Measurements from ENCODE around the gene GALNT14.

The GALNT14 gene

GRCh38 chr2:30940839-30941238, 197.4 kb downstream of the GALNT14 start:
- Mint-ChIP-seq H3K36me3 (no peaks in the 10 kb centered on the region), H3K9me3 (no peaks in the 10 kb centered on the region), H3K4me3 (no peak overlapping the region), H3K27me3 (no peaks in the 10 kb centered on the region), H3K4me1 (no peaks in the 10 kb centered on the region), H3K27ac (no peak overlapping the region)
- ATAC-seq (replicated peaks) (no peak), DNase-seq (no peak)

- ATAC-seq (replicated peaks), result no peak
- no peaks in the 10 kb centered on the region for H3K36me3 Mint-ChIP-seq
- H3K27me3 Mint-ChIP-seq, result no peaks in the 10 kb centered on the region
- no peaks in the 10 kb centered on the region for H3K4me1 Mint-ChIP-seq
- no peaks in the 10 kb centered on the region for H3K9me3 Mint-ChIP-seq
- DNase-seq, result no peak
- H3K4me3 Mint-ChIP-seq, result no peak overlapping the region
- no peak overlapping the region for H3K27ac Mint-ChIP-seq
These were observed 198.9 kb downstream of the GALNT14 start for GRCh38 chr2:30939364-30939763.

GRCh38 chr2:30938196-30938595, 200.0 kb downstream of the GALNT14 start:
- H3K36me3 Mint-ChIP-seq, result no peaks in the 10 kb centered on the region
- no peak overlapping the region for H3K27ac Mint-ChIP-seq
- peaks cover 3 to 5% of the 10 kb centered on the region in 2 donors for H3K4me1 Mint-ChIP-seq
- DNase-seq, result no peak
- no peak for ATAC-seq (replicated peaks)
- no peaks in the 10 kb centered on the region for H3K27me3 Mint-ChIP-seq
- no peaks in the 10 kb centered on the region for H3K9me3 Mint-ChIP-seq
- no peak overlapping the region for H3K4me3 Mint-ChIP-seq

- H3K36me3 Mint-ChIP-seq, result no peaks in the 10 kb centered on the region
These were observed 201.3 kb downstream of the GALNT14 start for GRCh38 chr2:30936977-30937376.

GRCh38 chr2:30935795-30936194, 202.4 kb downstream of the GALNT14 start:
- Mint-ChIP-seq H3K4me3 (no peak overlapping the region), H3K36me3 (no peaks in the 10 kb centered on the region), H3K9me3 (no peaks in the 10 kb centered on the region), H3K27ac (no peak overlapping the region), H3K27me3 (no peaks in the 10 kb centered on the region), H3K4me1 (peaks cover 8 to 17% of the 10 kb centered on the region in 2 donors)
- DNase-seq (no peak), ATAC-seq (replicated peaks) (no peak)

More at GRCh38 chr2:30936977-30937376, 201.3 kb downstream of the GALNT14 start:
- Mint-ChIP-seq H3K27me3 (no peaks in the 10 kb centered on the region), H3K9me3 (no peaks in the 10 kb centered on the region), H3K27ac (no peak overlapping the region), H3K4me3 (no peak overlapping the region), H3K4me1 (peaks cover 8 to 17% of the 10 kb centered on the region in 2 donors)
- ATAC-seq (replicated peaks), result no peak
- no peak for DNase-seq

- H3K36me3 Mint-ChIP-seq, result no peaks in the 10 kb centered on the region
- H3K27ac Mint-ChIP-seq, result no peak overlapping the region
- peaks cover 8 to 17% of the 10 kb centered on the region in 2 donors for H3K4me1 Mint-ChIP-seq
- no peak overlapping the region for H3K4me3 Mint-ChIP-seq
- H3K27me3 Mint-ChIP-seq, result no peaks in the 10 kb centered on the region
- DNase-seq (no peak), ATAC-seq (replicated peaks) (no peak)
- no peaks in the 10 kb centered on the region for H3K9me3 Mint-ChIP-seq
These were observed 204.2 kb downstream of the GALNT14 start for GRCh38 chr2:30934066-30934465.

GRCh38 chr2:30933496-30933895, 204.7 kb downstream of the GALNT14 start:
- DNase-seq (no peak), ATAC-seq (replicated peaks) (peak in 1 of 2 donors; percentile 19)
- no peaks in the 10 kb centered on the region for H3K36me3 Mint-ChIP-seq
- H3K4me1 Mint-ChIP-seq, result peaks cover 8 to 17% of the 10 kb centered on the region in 2 donors
- no peaks in the 10 kb centered on the region for H3K9me3 Mint-ChIP-seq
- no peak overlapping the region for H3K4me3 Mint-ChIP-seq
- H3K27ac Mint-ChIP-seq, result no peak overlapping the region
- H3K27me3 Mint-ChIP-seq, result no peaks in the 10 kb centered on the region

- ATAC-seq (replicated peaks) (peak; percentile 95 to 96), DNase-seq (peak; percentile 26)
- Mint-ChIP-seq H3K9me3 (no peaks in the 10 kb centered on the region), H3K27me3 (no peaks in the 10 kb centered on the region), H3K36me3 (no peaks in the 10 kb centered on the region), H3K4me3 (no peak overlapping the region), H3K27ac (no peak overlapping the region), H3K4me1 (peaks cover 8 to 17% of the 10 kb centered on the region in 2 donors)
These were observed 205.4 kb downstream of the GALNT14 start for GRCh38 chr2:30932870-30933269.

- ATAC-seq (replicated peaks), result no peak
- H3K27ac Mint-ChIP-seq, result no peak overlapping the region
These were observed 206.3 kb downstream of the GALNT14 start for GRCh38 chr2:30931841-30932407.

GRCh38 chr2:30930716-30931115, 207.5 kb downstream of the GALNT14 start:
- no peaks in the 10 kb centered on the region for H3K27me3 Mint-ChIP-seq
- peaks cover 8 to 17% of the 10 kb centered on the region in 2 donors for H3K4me1 Mint-ChIP-seq
- no peak overlapping the region for H3K4me3 Mint-ChIP-seq
- no peaks in the 10 kb centered on the region for H3K9me3 Mint-ChIP-seq
- H3K27ac Mint-ChIP-seq, result no peak overlapping the region
- no peak for ATAC-seq (replicated peaks)
- no peaks in the 10 kb centered on the region for H3K36me3 Mint-ChIP-seq
- DNase-seq, result no peak

More at GRCh38 chr2:30931841-30932407, 206.3 kb downstream of the GALNT14 start:
- DNase-seq, result no peak
- no peak overlapping the region for H3K4me3 Mint-ChIP-seq
- H3K36me3 Mint-ChIP-seq, result no peaks in the 10 kb centered on the region
- no peaks in the 10 kb centered on the region for H3K9me3 Mint-ChIP-seq
- H3K27me3 Mint-ChIP-seq, result no peaks in the 10 kb centered on the region
- H3K4me1 Mint-ChIP-seq, result peaks cover 8 to 17% of the 10 kb centered on the region in 2 donors

- H3K27me3 Mint-ChIP-seq, result no peaks in the 10 kb centered on the region
- no peak overlapping the region for H3K4me3 Mint-ChIP-seq
- ATAC-seq (replicated peaks) (no peak), DNase-seq (no peak)
- peaks cover 0 to 5% of the 10 kb centered on the region in 2 donors for H3K4me1 Mint-ChIP-seq
- no peaks in the 10 kb centered on the region for H3K9me3 Mint-ChIP-seq
- H3K27ac Mint-ChIP-seq, result no peak overlapping the region
- H3K36me3 Mint-ChIP-seq, result no peaks in the 10 kb centered on the region
These were observed 210.7 kb downstream of the GALNT14 start for GRCh38 chr2:30927465-30928075.

GRCh38 chr2:30926606-30927005, 211.6 kb downstream of the GALNT14 start:
- H3K9me3 Mint-ChIP-seq, result no peaks in the 10 kb centered on the region
- no peak overlapping the region for H3K4me3 Mint-ChIP-seq
- H3K36me3 Mint-ChIP-seq, result no peaks in the 10 kb centered on the region
- ATAC-seq (replicated peaks) (no peak), DNase-seq (no peak)
- no peaks in the 10 kb centered on the region for H3K27me3 Mint-ChIP-seq
- no peaks in the 10 kb centered on the region for H3K4me1 Mint-ChIP-seq
- H3K27ac Mint-ChIP-seq, result no peak overlapping the region

GRCh38 chr2:30923623-30924022, 214.6 kb downstream of the GALNT14 start:
- no peak for DNase-seq
- Mint-ChIP-seq H3K9me3 (no peaks in the 10 kb centered on the region), H3K4me1 (no peaks in the 10 kb centered on the region)

GRCh38 chr2:30920511-30920910, 217.7 kb downstream of the GALNT14 start:
- DNase-seq (no peak), ATAC-seq (replicated peaks) (no peak)
- no peaks in the 10 kb centered on the region for H3K9me3 Mint-ChIP-seq
- no peaks in the 10 kb centered on the region for H3K27me3 Mint-ChIP-seq
- H3K27ac Mint-ChIP-seq, result no peak overlapping the region
- H3K4me3 Mint-ChIP-seq, result no peak overlapping the region
- H3K36me3 Mint-ChIP-seq, result no peaks in the 10 kb centered on the region
- H3K4me1 Mint-ChIP-seq, result no peaks in the 10 kb centered on the region

More at GRCh38 chr2:30923623-30924022, 214.6 kb downstream of the GALNT14 start:
- peak in 1 of 2 donors; percentile 10 for ATAC-seq (replicated peaks)
- Mint-ChIP-seq H3K27me3 (no peaks in the 10 kb centered on the region), H3K4me3 (no peak overlapping the region), H3K27ac (no peak overlapping the region), H3K36me3 (no peaks in the 10 kb centered on the region)

GRCh38 chr2:30915486-30915885, 222.8 kb downstream of the GALNT14 start:
- no peak overlapping the region for H3K27ac Mint-ChIP-seq
- no peaks in the 10 kb centered on the region for H3K36me3 Mint-ChIP-seq
- no peaks in the 10 kb centered on the region for H3K9me3 Mint-ChIP-seq
- H3K4me1 Mint-ChIP-seq, result no peaks in the 10 kb centered on the region
- no peaks in the 10 kb centered on the region for H3K27me3 Mint-ChIP-seq
- peak in 1 of 2 donors; percentile 45 for ATAC-seq (replicated peaks)
- H3K4me3 Mint-ChIP-seq, result no peak overlapping the region
- no peak for DNase-seq

Data from stimulated activated naive B cell treated with anti-CD40 and anti-IgM and Interleukin-4, amounts not matched to agents 10 μg/mL and 1 μg/mL and 100 μg/mL, for 72 hours (primary cell).